ENCODE measurements around the gene NCOA7.
"Not testable (repeated sequence)": the region's sequence is repeated elsewhere in the genome, so short reads cannot be mapped to it uniquely, and the experiment has no call there.

The NCOA7 gene

GRCh38 chr6:125959041-125959440, 168.3 kb downstream of the NCOA7 start:
- no peak for TF ChIP-seq EZH2 (IDR thresholded peaks at IDR 0.05)
- no peak for TF ChIP-seq FOXP2 (optimal IDR thresholded peaks at IDR 0.05; ENCODE audit: control extremely low read depth, extremely low read length, insufficient read depth)
- TF ChIP-seq POLR2AphosphoS5 (IDR thresholded peaks at IDR 0.05; ENCODE audit: borderline replicate concordance, low read depth, low read length), result no peak
- H3K27ac ChIP-seq, result no peak overlapping the region
- DNase-seq (ENCODE audit: low read depth, low spot score), result no peak

GRCh38 chr6:125961117-125961516, 170.4 kb downstream of the NCOA7 start:
- H3K36me3 ChIP-seq (ENCODE audit: insufficient read depth, low read length), result no peaks in the 10 kb centered on the region
- no peaks in the 10 kb centered on the region for H3K9me3 ChIP-seq (ENCODE audit: low read depth, low read length)
- DNase-seq (ENCODE audit: low read depth, low spot score), result no peak
- no peak overlapping the region for H3K9ac ChIP-seq (ENCODE audit: insufficient read length)
- no peak overlapping the region for H3K4me3 ChIP-seq
- no peak overlapping the region for H3K27ac ChIP-seq
- TF ChIP-seq EZH2 (IDR thresholded peaks at IDR 0.05) (no peak), FOXP2 (optimal IDR thresholded peaks at IDR 0.05; ENCODE audit: control extremely low read depth, extremely low read length, insufficient read depth) (no peak), POLR2AphosphoS5 (IDR thresholded peaks at IDR 0.05; ENCODE audit: borderline replicate concordance, low read depth, low read length) (no peak)

More at GRCh38 chr6:125959041-125959440, 168.3 kb downstream of the NCOA7 start:
- no peak overlapping the region for H3K4me3 ChIP-seq
- H3K9ac ChIP-seq (ENCODE audit: insufficient read length), result no peak overlapping the region
- no peaks in the 10 kb centered on the region for H3K9me3 ChIP-seq (ENCODE audit: low read depth, low read length)
- no peaks in the 10 kb centered on the region for H3K36me3 ChIP-seq (ENCODE audit: insufficient read depth, low read length)

DNA sequence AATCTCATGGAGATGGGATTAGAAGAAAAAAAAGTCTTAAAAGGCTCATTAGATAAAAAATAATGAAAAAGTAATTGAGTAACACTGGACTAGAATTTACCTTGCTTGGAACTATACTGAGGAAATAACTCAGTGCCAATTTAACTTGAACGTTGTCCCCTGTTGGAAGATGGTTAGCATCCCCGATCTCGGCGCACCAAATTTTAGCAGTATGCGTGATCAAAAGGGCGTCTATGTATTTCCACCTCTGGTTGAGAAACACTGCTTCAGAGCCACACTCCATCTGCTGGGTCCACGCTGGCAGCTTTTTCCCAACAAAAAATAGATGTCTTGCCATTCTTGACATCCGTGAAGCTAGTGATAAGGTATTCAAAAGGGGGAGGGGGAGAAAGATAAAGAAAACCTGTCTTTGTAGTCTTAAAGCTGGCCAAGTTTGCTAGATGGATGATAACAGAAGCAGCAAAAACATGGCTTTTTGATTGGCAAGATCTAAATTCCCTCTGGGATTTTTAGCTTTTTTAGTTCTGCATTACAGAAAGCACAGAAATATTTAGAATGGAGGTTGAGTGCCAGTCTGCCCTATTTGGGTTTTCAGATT, 172.2 kb downstream of the NCOA7 start:
- no peak overlapping the region for H3K4me3 ChIP-seq
- no peak for DNase-seq (ENCODE audit: low read depth, low spot score)
- H3K36me3 ChIP-seq (ENCODE audit: insufficient read depth, low read length), result peaks cover 4% of the 10 kb centered on the region; the same call in 1 of the 2 replicates
- H3K9ac ChIP-seq (ENCODE audit: insufficient read length), result no peak overlapping the region
- TF ChIP-seq FOXP2 (optimal IDR thresholded peaks at IDR 0.05; ENCODE audit: control extremely low read depth, extremely low read length, insufficient read depth) (no peak), EZH2 (IDR thresholded peaks at IDR 0.05) (no peak), POLR2AphosphoS5 (IDR thresholded peaks at IDR 0.05; ENCODE audit: borderline replicate concordance, low read depth, low read length) (no peak)
- no peak overlapping the region for H3K27ac ChIP-seq
- H3K9me3 ChIP-seq (ENCODE audit: low read depth, low read length), result no peaks in the 10 kb centered on the region

DNA sequence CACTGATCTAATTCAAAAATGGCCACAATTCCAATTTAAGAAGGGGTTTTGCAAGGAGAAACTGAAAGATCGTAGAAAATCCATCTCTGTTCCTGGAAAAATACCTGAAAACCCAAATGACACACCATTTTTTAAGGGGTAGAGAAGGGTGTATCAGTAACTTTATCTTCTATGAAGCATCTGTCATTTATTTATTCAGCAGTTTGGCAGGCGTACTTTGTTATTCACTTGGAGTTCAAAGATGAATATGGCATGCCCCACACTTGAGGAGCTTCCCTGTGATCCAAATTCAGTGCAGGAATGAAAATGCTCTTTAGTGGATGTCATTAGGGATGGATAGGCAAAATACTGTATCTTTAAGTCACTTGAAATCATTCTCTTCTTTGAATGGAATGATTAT, 173.1 kb downstream of the NCOA7 start:
- DNase-seq (ENCODE audit: low read depth, low spot score), result no peak
- Histone ChIP-seq H3K9ac (ENCODE audit: insufficient read length) (no peak overlapping the region), H3K4me3 (no peak overlapping the region), H3K36me3 (ENCODE audit: insufficient read depth, low read length) (peaks cover 9% of the 10 kb centered on the region; the same call in 1 of the 2 replicates), H3K9me3 (ENCODE audit: low read depth, low read length) (no peaks in the 10 kb centered on the region), H3K27ac (no peak overlapping the region)
- TF ChIP-seq EZH2 (IDR thresholded peaks at IDR 0.05), result no peak
- no peak for TF ChIP-seq FOXP2 (optimal IDR thresholded peaks at IDR 0.05; ENCODE audit: control extremely low read depth, extremely low read length, insufficient read depth)
- TF ChIP-seq POLR2AphosphoS5 (IDR thresholded peaks at IDR 0.05; ENCODE audit: borderline replicate concordance, low read depth, low read length), result no peak

DNA sequence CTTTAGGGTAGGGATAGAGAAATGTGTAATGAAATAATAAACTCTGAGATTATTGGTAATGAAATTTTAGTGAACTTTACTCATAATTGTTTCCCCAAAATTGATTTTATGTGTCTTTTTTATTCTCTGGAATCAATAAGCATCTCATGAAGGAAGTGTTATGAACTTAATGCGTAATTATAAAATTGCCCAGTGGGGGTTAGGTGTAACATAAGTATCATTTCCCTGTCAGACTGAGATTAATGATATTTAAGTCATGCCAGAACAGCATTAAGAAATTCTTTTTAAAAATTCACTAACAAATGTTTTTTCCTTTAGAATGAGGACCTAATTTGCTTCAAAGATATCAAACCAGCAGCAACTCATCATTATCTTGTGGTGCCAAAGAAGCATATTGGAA, 175.8 kb downstream of the NCOA7 start:
- Histone ChIP-seq H3K4me3 (no peak overlapping the region), H3K36me3 (ENCODE audit: insufficient read depth, low read length) (peaks cover 9% of the 10 kb centered on the region; the same call in 1 of the 2 replicates), H3K9me3 (ENCODE audit: low read depth, low read length) (no peaks in the 10 kb centered on the region), H3K9ac (ENCODE audit: insufficient read length) (no peak overlapping the region), H3K27ac (no peak overlapping the region)
- no peak for DNase-seq (ENCODE audit: low read depth, low spot score)
- TF ChIP-seq EZH2 (IDR thresholded peaks at IDR 0.05) (no peak), POLR2AphosphoS5 (IDR thresholded peaks at IDR 0.05; ENCODE audit: borderline replicate concordance, low read depth, low read length) (no peak), FOXP2 (optimal IDR thresholded peaks at IDR 0.05; ENCODE audit: control extremely low read depth, extremely low read length, insufficient read depth) (no peak)

DNA sequence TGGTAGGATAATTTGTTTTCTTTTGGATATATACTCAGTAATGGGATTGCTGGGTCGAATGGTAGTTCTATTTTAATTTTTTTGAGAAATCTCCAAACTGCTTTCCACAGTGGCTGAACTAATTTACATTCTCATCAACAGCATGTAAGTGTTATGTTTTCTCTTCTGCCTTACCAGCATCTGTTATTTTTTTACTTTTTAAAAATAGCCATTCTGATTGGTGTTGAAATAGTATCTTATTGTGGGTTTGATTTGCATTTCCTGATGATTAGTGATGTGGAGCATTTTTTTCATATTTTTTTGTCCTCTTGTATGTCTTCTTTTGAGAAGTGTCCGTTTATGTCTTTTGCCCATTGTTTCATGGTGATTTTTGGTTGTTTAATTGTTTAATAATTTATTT, 177.7 kb downstream of the NCOA7 start:
- Histone ChIP-seq H3K27ac (no peak overlapping the region), H3K9ac (ENCODE audit: insufficient read length) (no peak overlapping the region), H3K9me3 (ENCODE audit: low read depth, low read length) (no peaks in the 10 kb centered on the region), H3K4me3 (no peak overlapping the region), H3K36me3 (ENCODE audit: insufficient read depth, low read length) (peaks cover 9% of the 10 kb centered on the region; the same call in 1 of the 2 replicates)
- TF ChIP-seq EZH2 (IDR thresholded peaks at IDR 0.05) (no peak), POLR2AphosphoS5 (IDR thresholded peaks at IDR 0.05; ENCODE audit: borderline replicate concordance, low read depth, low read length) (no peak), FOXP2 (optimal IDR thresholded peaks at IDR 0.05; ENCODE audit: control extremely low read depth, extremely low read length, insufficient read depth) (no peak)
- no peak for DNase-seq (ENCODE audit: low read depth, low spot score)

DNA sequence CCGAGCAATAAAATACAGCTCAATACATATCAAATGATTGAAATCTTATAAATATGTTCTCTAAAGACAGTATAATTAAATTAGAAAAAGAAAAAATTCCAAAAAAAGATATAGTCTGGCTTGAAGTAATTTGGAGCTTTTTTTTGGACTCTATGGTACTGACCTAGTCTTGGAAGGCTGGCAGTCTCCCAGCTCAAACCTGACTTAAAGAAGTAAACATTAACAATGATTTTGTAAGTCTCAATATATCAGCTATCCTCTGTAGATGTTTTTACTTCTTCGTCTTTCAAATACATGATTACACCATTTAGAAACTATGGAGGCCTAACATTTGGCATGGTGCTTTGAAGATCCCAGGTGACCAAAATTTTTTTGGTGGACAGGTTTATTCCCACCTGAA, 180.0 kb downstream of the NCOA7 start:
- H3K9me3 ChIP-seq (ENCODE audit: low read depth, low read length), result no peaks in the 10 kb centered on the region
- DNase-seq (ENCODE audit: low read depth, low spot score), result no peak
- no peak overlapping the region for H3K9ac ChIP-seq (ENCODE audit: insufficient read length)
- TF ChIP-seq EZH2 (IDR thresholded peaks at IDR 0.05), result no peak
- TF ChIP-seq FOXP2 (optimal IDR thresholded peaks at IDR 0.05; ENCODE audit: control extremely low read depth, extremely low read length, insufficient read depth), result no peak
- no peak for TF ChIP-seq POLR2AphosphoS5 (IDR thresholded peaks at IDR 0.05; ENCODE audit: borderline replicate concordance, low read depth, low read length)
- H3K36me3 ChIP-seq (ENCODE audit: insufficient read depth, low read length), result peaks cover 9% of the 10 kb centered on the region; the same call in 1 of the 2 replicates
- H3K4me3 ChIP-seq, result no peak overlapping the region
- H3K27ac ChIP-seq, result no peak overlapping the region

DNA sequence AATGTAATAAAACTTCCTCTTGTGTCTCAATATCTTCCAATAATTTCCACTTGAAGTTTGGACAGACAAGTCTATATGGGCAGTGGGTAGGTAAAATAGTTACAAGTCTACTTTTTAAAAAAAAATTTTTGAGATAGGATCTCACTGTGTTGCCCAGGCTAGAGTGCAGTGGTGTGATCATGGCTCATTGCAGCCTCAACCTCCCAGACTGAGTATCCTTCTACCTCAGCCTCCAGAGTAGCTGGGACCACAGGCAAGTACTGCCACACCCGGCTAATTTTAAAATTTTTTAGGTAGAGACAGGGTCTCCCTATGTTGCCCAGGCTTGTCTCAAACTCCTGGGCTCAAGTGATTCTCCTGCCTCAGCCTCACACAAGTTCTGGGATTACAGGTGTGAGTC, 181.7 kb downstream of the NCOA7 start:
- H3K36me3 ChIP-seq (ENCODE audit: insufficient read depth, low read length), result not testable (repeated sequence)

More for the DNA sequence above, 181.7 kb downstream of the NCOA7 start:
- not testable (repeated sequence) for DNase-seq (ENCODE audit: low read depth, low spot score); H3K27ac ChIP-seq; H3K9me3 ChIP-seq (ENCODE audit: low read depth, low read length); H3K4me3 ChIP-seq; H3K9ac ChIP-seq (ENCODE audit: insufficient read length)

Measured in SK-N-MC (cell line).